Stimulated activated naive B cell treated with anti-CD40 and anti-IgM and Interleukin-4, amounts not matched to agents 10 μg/mL and 1 μg/mL and 100 μg/mL, for 72 hours (primary cell): ENCODE results near the gene PLA1A.
"Not testable (repeated sequence)": the region's sequence is repeated elsewhere in the genome, so short reads cannot be mapped to it uniquely, and the experiment has no call there.

ENCODE experiments used
- ATAC-seq, 2 donors: fragments of 150-1000 bp; cut with Tn5 transposase; replicated peaks; 2 replicates each; pipeline ENCODE4 v1.10.0; 2021; ENCODE audit warnings: moderate library complexity in 1 of 2
- DNase-seq: peaks from one replicate; pipeline ENCODE4 v3.0.0; 2021
- H3K27ac Mint-ChIP-seq: one replicate; pipeline ENCODE4 v1.8.0; 2022; ENCODE audit warnings: mild to moderate bottlenecking, mixed read lengths
- H3K27me3 Mint-ChIP-seq, 2 donors: one replicate each; pipeline ENCODE4 v1.8.0; 2022; ENCODE audit warnings: mixed read lengths in 2 of 2
- H3K36me3 Mint-ChIP-seq, 2 donors: one replicate each; pipeline ENCODE4 v1.8.0; 2022; ENCODE audit warnings: mixed read lengths in 2 of 2, mild to moderate bottlenecking in 1 of 2
- H3K4me1 Mint-ChIP-seq, 2 donors: one replicate each; pipeline ENCODE4 v1.8.0; 2022; ENCODE audit warnings: mixed read lengths in 2 of 2, mild to moderate bottlenecking in 1 of 2
- H3K4me3 Mint-ChIP-seq, 2 donors: one replicate each; pipeline ENCODE4 v1.8.0; 2022; ENCODE audit warnings: mild to moderate bottlenecking in 2 of 2, mixed read lengths in 2 of 2, moderate library complexity in 1 of 2
- H3K9me3 Mint-ChIP-seq, 2 donors: one replicate each; pipeline ENCODE4 v1.8.0; 2022; ENCODE audit warnings: mixed read lengths in 2 of 2, mild to moderate bottlenecking in 1 of 2

The PLA1A gene

DNA sequence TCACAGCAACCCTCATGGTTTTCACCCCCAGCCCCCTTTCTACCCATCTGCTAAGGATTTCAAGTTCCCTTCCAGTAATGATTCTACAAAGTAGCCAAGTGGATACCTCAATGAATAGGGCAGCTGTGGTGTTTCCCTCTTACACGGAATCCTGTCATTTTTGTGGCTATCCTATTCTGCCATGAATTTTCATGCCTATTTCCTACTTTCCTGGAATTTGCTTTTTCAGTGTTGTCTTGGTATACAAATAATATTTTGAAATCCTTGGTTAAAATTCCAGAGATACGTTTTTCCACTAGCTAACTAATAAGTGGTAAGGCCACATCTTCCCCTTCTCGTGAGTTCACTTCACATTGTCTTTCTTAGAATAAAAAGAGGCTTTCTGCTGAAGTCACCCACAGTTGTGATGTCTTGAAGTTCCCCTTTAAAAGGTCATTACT is 10.9 kb upstream of the PLA1A start:
- ATAC-seq (peak; percentile 74 to 84), DNase-seq (no peak)
- Mint-ChIP-seq H3K27me3 (no peaks in the 10 kb centered on the region), H3K4me3 (peak overlapping the region; percentile 36 to 53), H3K4me1 (peaks cover 46 to 66% of the 10 kb centered on the region in 2 donors), H3K9me3 (peaks cover 7 to 10% of the 10 kb centered on the region in 2 donors), H3K36me3 (peaks cover 50 to 60% of the 10 kb centered on the region in 2 donors), H3K27ac (peak overlapping the region; percentile 96)

DNA sequence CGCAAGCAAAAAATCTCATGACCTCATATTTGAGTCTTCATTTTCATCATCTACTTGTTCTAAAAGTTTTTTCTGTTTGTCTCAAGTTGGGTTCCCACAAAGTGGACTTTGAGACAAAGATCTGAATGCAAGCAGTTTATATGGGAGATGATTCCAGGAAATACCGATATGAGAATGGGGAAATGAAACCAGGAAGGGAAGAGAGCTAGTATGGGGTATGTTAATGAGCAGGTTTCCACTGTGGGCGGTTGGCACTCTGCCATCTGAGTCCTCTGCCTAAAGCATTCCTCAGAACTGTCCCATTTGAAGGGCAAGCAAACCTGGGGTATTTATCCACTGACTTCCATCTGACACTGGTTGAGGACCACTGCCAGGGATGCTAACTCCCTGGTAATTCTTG is 9.6 kb upstream of the PLA1A start:
- H3K9me3 Mint-ChIP-seq = peaks cover 7 to 8% of the 10 kb centered on the region in 2 donors
- H3K27me3 Mint-ChIP-seq = no peaks in the 10 kb centered on the region
- peak overlapping the region; percentile 45 to 47 for H3K4me3 Mint-ChIP-seq
- ATAC-seq (peak; percentile 67 to 77), DNase-seq (peak; percentile 65)
- H3K27ac Mint-ChIP-seq = peak overlapping the region; percentile 80
- peaks cover 49 to 67% of the 10 kb centered on the region in 2 donors for H3K4me1 Mint-ChIP-seq
- H3K36me3 Mint-ChIP-seq = peaks cover 40 to 51% of the 10 kb centered on the region in 2 donors

DNA sequence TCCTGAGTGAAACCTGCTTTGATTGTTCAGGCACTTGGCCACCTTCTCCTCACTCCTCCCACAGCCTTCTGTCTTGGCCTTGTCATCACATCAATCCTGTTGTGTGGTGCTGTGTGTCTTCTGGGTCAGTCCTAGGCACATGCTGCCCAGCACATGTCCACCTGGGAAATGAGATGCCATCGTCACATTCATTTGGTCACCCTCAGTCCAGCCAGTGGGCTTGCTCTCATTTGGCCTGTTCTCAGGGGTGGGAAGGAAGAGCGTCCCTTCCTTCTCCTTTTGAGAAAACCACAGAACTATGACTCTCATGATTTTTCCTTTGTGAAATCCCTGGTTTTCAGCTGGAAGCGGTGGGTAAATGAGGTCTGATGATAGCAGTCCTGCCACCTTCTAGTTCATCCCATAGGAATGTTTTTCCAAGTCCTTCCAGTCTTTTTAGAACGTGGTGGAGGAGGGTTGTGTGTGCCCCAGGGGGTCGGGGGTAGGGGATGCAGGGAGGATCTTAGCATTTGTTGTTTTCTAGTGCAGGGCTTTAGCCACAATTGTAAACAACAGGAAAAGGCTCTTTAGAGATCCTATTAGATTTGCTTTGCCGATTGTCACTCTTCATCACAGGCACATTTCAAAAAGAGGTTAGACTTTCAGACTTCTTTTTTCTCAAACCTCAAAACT is 8.4 kb upstream of the PLA1A start:
- peak overlapping the region; percentile 88 for H3K27ac Mint-ChIP-seq
- no peaks in the 10 kb centered on the region for H3K27me3 Mint-ChIP-seq
- peaks cover 40 to 56% of the 10 kb centered on the region in 2 donors for H3K36me3 Mint-ChIP-seq
- ATAC-seq (no peak), DNase-seq (no peak)
- H3K9me3 Mint-ChIP-seq = peaks cover 7 to 8% of the 10 kb centered on the region in 2 donors
- H3K4me3 Mint-ChIP-seq = peak overlapping the region in 1 of 2 donors; percentile 12
- peaks cover 49 to 74% of the 10 kb centered on the region in 2 donors for H3K4me1 Mint-ChIP-seq

DNA sequence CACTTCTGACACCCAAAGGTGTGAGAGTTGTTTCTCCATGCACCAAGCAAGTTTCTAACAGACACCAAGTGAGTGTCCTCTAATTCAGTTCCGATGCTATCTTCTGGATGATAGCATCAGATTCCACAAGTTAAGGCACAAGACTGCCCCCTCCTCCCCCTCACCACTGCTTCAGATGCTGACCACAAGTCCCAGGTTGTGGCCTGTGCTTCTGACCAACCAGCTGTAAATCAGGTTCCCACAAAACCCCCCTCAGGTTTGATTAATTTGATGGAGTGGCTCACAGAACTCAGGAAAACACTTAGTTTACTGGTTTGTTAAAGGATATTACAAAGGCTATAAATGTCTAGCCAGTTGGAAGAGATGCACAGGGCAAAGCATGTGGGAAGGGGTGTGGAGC is 7.0 kb upstream of the PLA1A start:
- peaks cover 7 to 8% of the 10 kb centered on the region in 2 donors for H3K9me3 Mint-ChIP-seq
- H3K27ac Mint-ChIP-seq = no peak overlapping the region
- H3K4me3 Mint-ChIP-seq = no peak overlapping the region
- no peaks in the 10 kb centered on the region for H3K27me3 Mint-ChIP-seq
- peaks cover 50 to 67% of the 10 kb centered on the region in 2 donors for H3K4me1 Mint-ChIP-seq
- ATAC-seq = no peak
- no peak for DNase-seq
- H3K36me3 Mint-ChIP-seq = peaks cover 33 to 49% of the 10 kb centered on the region in 2 donors

DNA sequence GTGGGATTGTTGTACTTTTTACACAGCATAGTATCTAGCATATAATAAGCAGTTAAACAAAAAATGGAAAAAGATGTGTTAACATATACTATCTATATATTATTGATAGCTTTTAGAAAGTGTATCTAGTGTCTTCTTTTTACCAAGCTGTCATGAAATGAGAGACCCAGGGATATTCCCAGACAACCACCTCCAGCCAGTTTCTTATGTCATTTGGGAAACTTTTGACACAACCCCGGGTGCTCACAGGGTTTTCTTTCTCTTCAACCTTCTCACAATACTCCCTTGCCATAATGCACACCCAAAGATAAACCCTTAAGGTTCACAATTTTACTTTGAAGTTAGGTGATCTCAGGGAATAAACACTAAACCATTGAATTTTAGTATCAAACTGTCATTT is 4.8 kb upstream of the PLA1A start:
- Mint-ChIP-seq H3K4me1 (peaks cover 49 to 67% of the 10 kb centered on the region in 2 donors), H3K9me3 (peaks cover 7 to 8% of the 10 kb centered on the region in 2 donors), H3K27ac (no peak overlapping the region), H3K27me3 (no peaks in the 10 kb centered on the region), H3K4me3 (no peak overlapping the region), H3K36me3 (peaks cover 23 to 38% of the 10 kb centered on the region in 2 donors)
- ATAC-seq = no peak
- DNase-seq = no peak

DNA sequence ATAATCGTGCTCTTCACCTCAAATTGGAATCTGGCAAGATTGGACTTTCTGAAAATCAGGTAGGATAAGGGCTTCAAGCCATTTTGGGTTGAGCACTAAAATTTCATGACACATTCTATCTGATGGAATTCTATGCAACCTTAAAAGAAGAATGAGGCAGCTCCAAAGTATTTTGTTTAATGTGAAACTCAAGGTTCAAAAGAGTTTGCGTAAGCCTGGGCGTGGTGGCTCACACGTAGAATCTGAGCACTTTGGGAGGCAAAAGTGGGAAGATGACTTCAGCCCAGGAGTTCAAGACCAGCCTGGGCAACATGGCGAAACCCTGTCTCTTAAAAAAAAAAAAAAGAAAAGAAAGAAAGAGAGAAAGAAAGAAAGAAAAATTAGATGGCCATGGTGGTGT is 3.6 kb upstream of the PLA1A start:
- Mint-ChIP-seq H3K27ac (no peak overlapping the region), H3K27me3 (no peaks in the 10 kb centered on the region)

DNA sequence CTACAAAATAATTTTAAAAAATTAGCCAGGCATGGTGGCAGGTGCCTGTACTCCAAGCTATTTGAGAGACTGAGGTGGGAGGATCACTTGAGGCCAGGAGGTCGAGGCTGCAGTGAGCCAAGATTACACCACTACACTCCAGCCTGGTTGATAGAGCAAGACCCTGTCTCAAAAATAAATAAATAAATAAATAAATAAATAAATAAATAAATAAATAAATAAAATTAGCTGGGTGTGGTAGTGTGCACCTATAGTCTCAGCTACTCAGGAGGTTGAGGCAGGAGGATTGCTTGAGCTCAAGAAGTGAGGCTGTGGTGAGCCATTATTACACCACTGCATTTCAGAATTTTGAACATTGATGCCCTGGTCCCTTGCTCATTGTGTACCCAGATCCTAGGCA is 2.8 kb upstream of the PLA1A start:
- H3K4me1 Mint-ChIP-seq = peaks cover 46 to 67% of the 10 kb centered on the region in 2 donors
- not testable (repeated sequence) for H3K27ac Mint-ChIP-seq, H3K27me3 Mint-ChIP-seq, ATAC-seq, H3K9me3 Mint-ChIP-seq, DNase-seq, H3K4me3 Mint-ChIP-seq
- peaks cover 11 to 22% of the 10 kb centered on the region in 2 donors for H3K36me3 Mint-ChIP-seq

More for the DNA sequence above, 3.6 kb upstream of the PLA1A start:
- no peak overlapping the region for H3K4me3 Mint-ChIP-seq
- ATAC-seq (no peak), DNase-seq (no peak)
- H3K9me3 Mint-ChIP-seq = peaks cover 5 to 7% of the 10 kb centered on the region in 2 donors
- H3K36me3 Mint-ChIP-seq = peaks cover 18 to 30% of the 10 kb centered on the region in 2 donors
- H3K4me1 Mint-ChIP-seq = peaks cover 48 to 67% of the 10 kb centered on the region in 2 donors

DNA sequence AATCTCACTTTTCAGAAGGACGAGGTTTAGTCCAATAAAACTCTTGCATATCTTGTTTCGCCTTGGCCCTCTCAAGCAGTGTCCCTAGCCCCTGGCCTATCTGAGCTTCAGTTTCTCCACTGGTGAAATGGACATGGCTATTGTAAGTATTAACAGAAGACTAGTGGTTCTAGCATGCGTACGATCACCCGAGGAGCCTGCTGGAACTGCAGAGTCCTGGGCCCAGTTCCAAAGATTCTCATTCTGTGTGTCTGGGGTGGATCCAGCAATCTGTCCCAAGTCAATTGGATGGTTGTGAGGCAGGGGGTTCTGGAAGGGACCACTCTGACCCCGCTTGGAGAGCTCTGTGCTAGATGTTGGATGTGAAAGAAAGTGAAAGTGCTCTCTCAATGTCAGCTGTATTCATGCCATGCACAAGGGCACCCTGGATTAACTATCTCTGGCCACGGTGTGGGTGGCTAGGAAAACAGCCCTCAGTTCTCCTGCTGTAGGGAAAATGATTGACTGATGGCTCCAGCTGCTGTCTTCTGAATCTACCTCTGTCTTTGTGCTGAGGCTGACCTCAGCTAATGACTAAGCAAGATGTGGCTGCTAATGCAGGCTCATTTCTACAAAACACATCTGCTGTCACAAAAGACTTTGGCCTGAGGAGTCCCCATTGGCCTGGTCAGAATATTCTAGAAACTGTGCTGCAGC is 1.9 kb upstream of the PLA1A start:
- Mint-ChIP-seq H3K27me3 (no peaks in the 10 kb centered on the region), H3K36me3 (peaks cover 3 to 13% of the 10 kb centered on the region in 2 donors), H3K4me3 (no peak overlapping the region), H3K9me3 (no peaks in the 10 kb centered on the region), H3K27ac (peak overlapping the region; percentile 37), H3K4me1 (peaks cover 48 to 71% of the 10 kb centered on the region in 2 donors)
- ATAC-seq (no peak), DNase-seq (no peak)

DNA sequence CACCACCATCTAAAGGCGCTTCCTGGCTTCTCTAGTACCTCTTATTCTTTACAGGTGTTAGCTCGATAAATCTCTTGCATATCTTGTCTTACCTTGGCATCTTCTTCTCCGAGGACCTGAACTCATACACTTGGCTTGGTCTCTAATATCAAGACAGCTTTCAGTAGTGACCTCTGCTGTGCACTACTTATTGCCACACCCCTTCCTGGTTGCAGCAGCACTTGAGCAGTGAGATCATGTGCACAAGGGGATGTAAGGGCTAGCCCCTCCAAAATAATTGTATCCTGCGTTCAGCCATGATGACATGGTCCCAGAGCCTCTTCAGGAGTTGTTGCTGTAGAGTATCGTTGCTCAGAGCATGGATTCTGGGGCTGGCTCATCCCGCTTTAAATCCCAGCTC is 1.3 kb upstream of the PLA1A start:
- no peaks in the 10 kb centered on the region for H3K27me3 Mint-ChIP-seq
- no peak overlapping the region for H3K27ac Mint-ChIP-seq
- H3K9me3 Mint-ChIP-seq = no peaks in the 10 kb centered on the region
- ATAC-seq = no peak
- H3K4me1 Mint-ChIP-seq = peaks cover 50 to 77% of the 10 kb centered on the region in 2 donors
- peak overlapping the region in 1 of 2 donors; percentile 8 for H3K4me3 Mint-ChIP-seq
- no peak for DNase-seq
- peaks cover 2 to 9% of the 10 kb centered on the region in 2 donors for H3K36me3 Mint-ChIP-seq

DNA sequence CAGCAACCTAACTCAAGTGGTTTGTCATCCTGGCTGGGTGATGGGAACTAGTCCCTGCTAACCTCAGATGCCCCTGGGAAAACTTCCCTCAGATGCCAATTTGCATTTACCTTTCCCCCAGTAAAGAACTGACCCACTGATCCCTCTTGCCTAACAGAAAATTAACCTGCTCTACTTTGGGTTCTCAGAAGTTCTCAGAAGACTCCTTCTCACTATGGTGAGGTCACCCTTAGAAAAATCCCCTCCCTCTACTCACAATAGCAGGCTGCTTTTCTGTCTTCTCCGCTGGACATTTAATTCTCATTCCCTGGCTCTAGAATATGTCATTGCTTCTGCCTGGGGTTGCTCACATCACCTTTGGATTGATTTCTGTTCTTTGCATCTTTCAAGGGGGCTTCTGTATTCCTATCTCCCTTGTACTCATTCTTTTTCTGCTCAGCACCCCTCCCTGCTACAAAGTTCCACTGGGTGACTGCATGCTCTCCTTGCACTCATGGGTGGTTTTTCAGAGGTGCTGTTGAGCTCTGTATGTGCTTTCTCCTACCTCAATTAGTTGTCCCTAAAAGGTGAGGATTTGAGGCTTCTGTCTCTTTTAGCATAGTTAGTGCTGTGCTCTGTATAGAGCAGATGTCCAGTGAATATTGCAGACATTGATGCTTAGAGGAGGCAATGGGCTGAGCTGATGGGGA is 869 bp downstream of the PLA1A start:
- Mint-ChIP-seq H3K27ac (peak overlapping the region; percentile 88), H3K4me1 (peaks cover 54 to 77% of the 10 kb centered on the region in 2 donors), H3K27me3 (no peaks in the 10 kb centered on the region), H3K4me3 (peak overlapping the region; percentile 51 to 58), H3K9me3 (no peaks in the 10 kb centered on the region), H3K36me3 (peaks cover 4 to 6% of the 10 kb centered on the region in 2 donors)
- ATAC-seq (peak; percentile 85 to 89), DNase-seq (peak; percentile 59)

DNA sequence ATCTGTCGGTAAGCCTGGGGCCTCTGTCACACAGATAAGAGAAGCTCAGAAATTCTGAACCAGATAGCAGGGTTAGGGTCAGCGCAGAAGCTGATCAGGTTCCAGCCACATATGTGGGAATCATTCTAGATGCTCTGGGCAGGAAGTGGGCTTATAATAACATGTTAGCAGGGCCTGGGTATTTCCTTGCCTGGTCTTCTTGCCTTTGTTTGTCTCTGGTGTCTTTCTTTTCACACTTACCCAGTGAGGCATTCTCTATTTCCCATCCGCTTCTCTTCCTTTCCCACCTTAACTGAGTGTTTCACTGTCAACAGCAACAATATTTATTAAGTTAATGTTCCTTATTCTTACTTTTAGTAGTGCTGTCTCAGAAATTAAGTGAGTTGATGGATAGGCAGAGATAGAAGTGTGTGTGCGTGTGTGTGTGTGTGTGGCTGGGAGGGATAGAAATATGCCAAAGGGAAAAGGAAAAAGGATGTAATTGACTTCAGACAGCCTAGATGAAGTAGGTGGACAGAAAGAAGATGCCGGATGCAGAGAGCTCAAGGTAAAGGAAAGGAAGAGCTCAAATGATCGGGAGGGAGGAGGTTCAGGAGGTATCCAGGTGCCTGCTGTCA is 2.0 kb downstream of the PLA1A start:
- Mint-ChIP-seq H3K4me3 (peak overlapping the region; percentile 39 to 58), H3K9me3 (no peaks in the 10 kb centered on the region), H3K27ac (peak overlapping the region; percentile 88), H3K36me3 (peaks cover 0 to 4% of the 10 kb centered on the region in 2 donors), H3K27me3 (no peaks in the 10 kb centered on the region), H3K4me1 (peaks cover 54 to 75% of the 10 kb centered on the region in 2 donors)
- ATAC-seq (no peak), DNase-seq (no peak)

DNA sequence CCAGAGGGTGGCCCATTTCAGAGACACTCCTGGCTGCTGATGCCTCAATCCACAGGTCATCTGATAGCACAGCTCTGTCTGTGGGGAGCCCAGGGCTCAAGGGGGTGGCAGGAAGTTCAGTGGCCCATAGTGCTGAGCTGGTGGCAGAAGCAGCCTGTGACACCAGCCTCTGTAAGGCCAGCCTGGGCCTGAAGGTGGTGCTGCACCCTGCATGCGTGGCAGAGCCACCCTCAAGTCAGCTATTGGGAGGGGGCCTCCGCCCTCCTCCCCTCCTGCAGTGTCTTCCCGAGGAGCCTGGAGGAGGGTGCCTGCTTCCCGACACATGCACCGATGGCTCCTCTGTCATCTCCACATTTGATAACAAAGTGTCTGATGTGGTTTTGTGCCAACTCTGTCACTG is 3.0 kb downstream of the PLA1A start:
- peaks cover 52 to 71% of the 10 kb centered on the region in 2 donors for H3K4me1 Mint-ChIP-seq
- H3K9me3 Mint-ChIP-seq = no peaks in the 10 kb centered on the region
- peak; percentile 37 to 63 for ATAC-seq
- H3K27me3 Mint-ChIP-seq = no peaks in the 10 kb centered on the region
- H3K27ac Mint-ChIP-seq = peak overlapping the region; percentile 88
- peaks cover 0 to 4% of the 10 kb centered on the region in 2 donors for H3K36me3 Mint-ChIP-seq
- DNase-seq = peak; percentile 25
- peak overlapping the region in 1 of 2 donors; percentile 18 for H3K4me3 Mint-ChIP-seq

DNA sequence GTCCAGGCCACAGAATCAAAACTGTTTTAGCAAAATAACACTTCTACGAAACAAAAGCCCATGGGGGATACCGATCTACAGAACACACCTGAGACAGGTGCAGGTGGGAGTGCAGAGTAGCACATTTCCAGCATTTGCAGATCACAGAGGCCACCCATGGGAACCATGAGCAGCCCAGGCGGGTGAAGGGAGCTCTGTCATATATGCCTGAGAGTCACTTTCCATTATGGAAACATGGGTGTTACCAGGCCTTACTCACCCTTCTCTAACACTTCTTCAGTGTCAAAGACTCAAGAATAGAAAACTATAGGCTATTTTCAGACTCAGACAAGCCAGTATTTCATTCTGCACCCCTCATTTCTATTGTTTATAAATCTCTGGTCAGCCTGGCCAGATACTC is 3.5 kb downstream of the PLA1A start:
- DNase-seq (no peak), ATAC-seq (no peak)
- peak overlapping the region in 1 of 2 donors; percentile 18 for H3K4me3 Mint-ChIP-seq
- H3K36me3 Mint-ChIP-seq = peaks cover 0 to 4% of the 10 kb centered on the region in 2 donors
- peak overlapping the region; percentile 88 for H3K27ac Mint-ChIP-seq
- H3K27me3 Mint-ChIP-seq = no peaks in the 10 kb centered on the region
- no peaks in the 10 kb centered on the region for H3K9me3 Mint-ChIP-seq
- peaks cover 49 to 67% of the 10 kb centered on the region in 2 donors for H3K4me1 Mint-ChIP-seq

DNA sequence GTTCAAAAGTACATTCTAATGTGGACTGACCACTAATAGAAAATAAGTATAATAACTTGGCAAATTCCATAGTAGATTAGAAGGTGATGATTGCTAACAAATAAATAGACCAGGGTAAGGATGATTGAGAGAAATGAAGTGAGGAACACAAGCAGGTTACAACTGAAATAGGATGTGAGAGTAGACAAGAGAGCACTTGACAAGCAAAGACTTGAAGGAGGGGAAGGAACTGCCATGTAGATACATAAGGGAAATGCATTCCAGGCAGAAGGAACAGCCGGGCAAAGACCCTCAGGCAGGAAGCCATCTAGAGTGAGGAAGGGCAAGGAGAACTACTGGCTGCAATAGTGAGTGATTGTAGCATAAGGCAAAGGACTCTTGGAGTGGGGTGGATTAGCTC is 5.0 kb downstream of the PLA1A start:
- DNase-seq (no peak), ATAC-seq (no peak)
- Mint-ChIP-seq H3K9me3 (no peaks in the 10 kb centered on the region), H3K27ac (peak overlapping the region; percentile 48), H3K4me1 (peaks cover 39 to 53% of the 10 kb centered on the region in 2 donors), H3K4me3 (no peak overlapping the region), H3K27me3 (peaks cover 0 to 3% of the 10 kb centered on the region in 2 donors), H3K36me3 (peaks cover 3 to 4% of the 10 kb centered on the region in 2 donors)
